ENCODE measurements around the gene FERMT3.

DNA sequence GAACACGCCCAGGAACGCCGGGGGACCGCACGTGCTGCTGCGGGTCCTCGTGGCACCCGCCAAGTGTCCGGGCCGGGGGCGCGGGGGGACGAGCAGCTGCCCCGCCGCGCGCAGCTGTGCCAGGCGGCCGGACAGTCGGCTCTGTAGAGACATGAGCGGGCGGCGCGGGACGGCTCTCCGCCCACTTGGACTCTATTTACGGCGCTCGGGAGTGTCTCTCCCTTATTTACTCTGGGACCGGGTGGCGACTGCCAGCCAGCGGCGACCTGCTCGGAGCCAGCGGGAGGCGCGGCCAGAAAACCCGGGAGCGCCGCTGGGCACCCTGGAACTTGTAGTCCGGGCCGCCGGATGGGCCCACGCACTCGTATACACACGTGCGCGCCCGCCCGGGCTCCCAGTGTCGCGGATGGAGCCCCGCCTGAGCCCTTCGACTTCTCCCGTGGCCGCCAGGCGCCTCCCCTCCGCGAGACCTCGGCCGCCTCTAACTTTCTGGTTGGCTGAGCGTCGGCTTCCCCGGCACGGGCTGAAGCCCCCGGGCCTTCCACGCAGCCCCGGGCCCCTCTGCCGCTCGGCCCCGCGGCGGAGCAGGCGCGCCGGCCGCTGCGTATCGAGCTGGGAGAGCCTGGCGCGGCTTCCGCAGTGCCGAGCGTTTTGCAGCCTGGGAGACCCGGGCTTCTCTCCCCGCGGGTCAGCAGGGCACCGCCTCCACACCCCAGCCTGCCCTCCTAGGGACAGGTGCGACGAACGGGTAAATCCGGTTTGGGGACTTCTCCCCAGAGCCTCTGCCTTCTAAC lies 40.5 kb upstream of the FERMT3 start, which contains the start of gene MACROD1:
- TF ChIP-seq, protein P1, sequence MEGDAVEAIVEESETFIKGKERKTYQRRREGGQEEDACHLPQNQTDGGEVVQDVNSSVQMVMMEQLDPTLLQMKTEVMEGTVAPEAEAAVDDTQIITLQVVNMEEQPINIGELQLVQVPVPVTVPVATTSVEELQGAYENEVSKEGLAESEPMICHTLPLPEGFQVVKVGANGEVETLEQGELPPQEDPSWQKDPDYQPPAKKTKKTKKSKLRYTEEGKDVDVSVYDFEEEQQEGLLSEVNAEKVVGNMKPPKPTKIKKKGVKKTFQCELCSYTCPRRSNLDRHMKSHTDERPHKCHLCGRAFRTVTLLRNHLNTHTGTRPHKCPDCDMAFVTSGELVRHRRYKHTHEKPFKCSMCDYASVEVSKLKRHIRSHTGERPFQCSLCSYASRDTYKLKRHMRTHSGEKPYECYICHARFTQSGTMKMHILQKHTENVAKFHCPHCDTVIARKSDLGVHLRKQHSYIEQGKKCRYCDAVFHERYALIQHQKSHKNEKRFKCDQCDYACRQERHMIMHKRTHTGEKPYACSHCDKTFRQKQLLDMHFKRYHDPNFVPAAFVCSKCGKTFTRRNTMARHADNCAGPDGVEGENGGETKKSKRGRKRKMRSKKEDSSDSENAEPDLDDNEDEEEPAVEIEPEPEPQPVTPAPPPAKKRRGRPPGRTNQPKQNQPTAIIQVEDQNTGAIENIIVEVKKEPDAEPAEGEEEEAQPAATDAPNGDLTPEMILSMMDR (IDR thresholded peaks at IDR 0.05), result no peak
- TF ChIP-seq EP300 (IDR thresholded peaks at IDR 0.05) (no peak), POLR2A (IDR thresholded peaks at IDR 0.05) (no peak)

Data from sigmoid colon (tissue), 4 donors.